Naive thymus-derived CD8-positive, alpha-beta T cell (primary cell): ENCODE data around the gene MRPS26. TPM values are rescaled to one million over a fixed set of nuclear protein-coding genes. Genes with fewer than 3 reads are reported as not detected.
A peak's percentile ranks its signal among the peaks of the same experiment; 100 is the strongest.

Experiments used
- ATAC-seq, 2 donors: fragments of 150-1000 bp; cut with Tn5 transposase in 1 of 2; sonication (Bioruptor Pico), chemical (Tn5 transposase) in 1 of 2; 1 replicate in 1 of 2; 2 replicates in 1 of 2; pipeline ENCODE4 v1.10.0; 2021; ENCODE audit warnings: mild to moderate bottlenecking in 2 of 2, moderate library complexity in 2 of 2
- POLR2A ChIA-PET: fragments of 350-600 bp; sonication (Branson Sonifier 250); formaldehyde crosslinking; loops from one replicate; lab custom pipeline; 2021; ENCODE audit warnings: antibody characterized with exemption; lab: Charles Lee
- DNase-seq, 10 donors: peaks; one replicate each; pipeline versions ENCODE4 v3.0.0 to v3.0.0-alpha.2; 2020 to 2022
- H3K27ac Mint-ChIP-seq, 10 donors: one replicate each; pipeline ENCODE4 v1.8.0; 2020 to 2022; ENCODE audit warnings: mild to moderate bottlenecking in 10 of 10, mixed read lengths in 10 of 10, moderate library complexity in 4 of 10, inconsistent platforms in 1 of 10
- H3K27me3 Mint-ChIP-seq, 5 donors: one replicate each; pipeline ENCODE4 v1.8.0; 2021 to 2022; ENCODE audit warnings: mixed read lengths in 5 of 5
- H3K36me3 Mint-ChIP-seq, 3 donors: one replicate each; pipeline ENCODE4 v1.8.0; 2020 to 2022; ENCODE audit warnings: mixed read lengths in 3 of 3, mild to moderate bottlenecking in 2 of 3, inconsistent platforms in 1 of 3
- H3K4me1 Mint-ChIP-seq, 4 donors: one replicate each; pipeline ENCODE4 v1.8.0; 2021 to 2022; ENCODE audit warnings: mixed read lengths in 4 of 4
- H3K4me3 Mint-ChIP-seq, 10 donors: one replicate each; pipeline ENCODE4 v1.8.0; 2020 to 2022; ENCODE audit warnings: mild to moderate bottlenecking in 10 of 10, mixed read lengths in 10 of 10, moderate library complexity in 6 of 10, inconsistent platforms in 1 of 10
- H3K9me3 Mint-ChIP-seq, 9 donors: one replicate each; pipeline ENCODE4 v1.8.0; 2020 to 2022; ENCODE audit warnings: mixed read lengths in 9 of 9, mild to moderate bottlenecking in 3 of 9, inconsistent platforms in 1 of 9, moderate library complexity in 1 of 9
- polyA plus RNA-seq, 3 donors: library from polyadenylated mRNA; unstranded; fragments of 300-500 nt; fragmentation: Illumina TruSeq; gene quantifications; one replicate each; pipeline ENCODE4 v1.2.3, GENCODE V29; 2021
- total RNA-seq, 8 experiments: library from RNA in 2 of 8; stranded (reverse) in 2 of 8; gene quantifications; one replicate each; pipeline ENCODE4 v1.2.3 and lab custom pipeline; 2021 to 2026

Gene MRPS26
- total and polyA plus RNA-seq, 5 experiments from 2014 or later, result 27.6 to 81.8 (median 59.2) TPM

DNA sequence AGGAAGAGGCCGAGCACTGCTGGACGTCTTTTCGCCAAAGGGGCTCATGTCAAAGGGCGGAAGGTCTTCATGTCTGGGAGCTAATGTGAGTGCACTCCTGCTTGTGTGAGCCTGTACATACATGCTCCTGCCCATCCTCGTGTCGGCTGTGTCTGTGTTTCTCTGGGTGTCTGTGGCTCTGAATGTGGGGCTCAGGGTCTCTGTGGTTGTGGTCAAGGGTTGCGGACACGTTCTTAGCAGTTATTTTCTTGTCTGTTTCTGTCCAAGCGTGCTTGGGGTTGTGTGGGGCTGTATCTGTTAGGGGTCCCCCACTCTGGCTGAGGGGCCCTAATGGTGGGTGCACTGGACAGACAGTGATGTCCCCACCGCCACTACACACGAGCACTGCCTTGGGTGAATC is 35.8 kb downstream of the MRPS26 start:
- ATAC-seq (no peak), DNase-seq (no peak)
- Mint-ChIP-seq H3K9me3 (peaks cover 0 to 3% (median 0%) of the 10 kb centered on the region in 9 donors), H3K27me3 (peaks cover 2 to 44% (median 21%) of the 10 kb centered on the region in 5 donors), H3K36me3 (no peaks in the 10 kb centered on the region), H3K27ac (peak overlapping the region in 1 of 10 donors; percentile 22), H3K4me3 (peak overlapping the region; percentile 26 to 82 (median 70)), H3K4me1 (peaks cover 11 to 28% (median 24%) of the 10 kb centered on the region in 4 donors)
- POLR2A ChIA-PET, result no interaction called here

DNA sequence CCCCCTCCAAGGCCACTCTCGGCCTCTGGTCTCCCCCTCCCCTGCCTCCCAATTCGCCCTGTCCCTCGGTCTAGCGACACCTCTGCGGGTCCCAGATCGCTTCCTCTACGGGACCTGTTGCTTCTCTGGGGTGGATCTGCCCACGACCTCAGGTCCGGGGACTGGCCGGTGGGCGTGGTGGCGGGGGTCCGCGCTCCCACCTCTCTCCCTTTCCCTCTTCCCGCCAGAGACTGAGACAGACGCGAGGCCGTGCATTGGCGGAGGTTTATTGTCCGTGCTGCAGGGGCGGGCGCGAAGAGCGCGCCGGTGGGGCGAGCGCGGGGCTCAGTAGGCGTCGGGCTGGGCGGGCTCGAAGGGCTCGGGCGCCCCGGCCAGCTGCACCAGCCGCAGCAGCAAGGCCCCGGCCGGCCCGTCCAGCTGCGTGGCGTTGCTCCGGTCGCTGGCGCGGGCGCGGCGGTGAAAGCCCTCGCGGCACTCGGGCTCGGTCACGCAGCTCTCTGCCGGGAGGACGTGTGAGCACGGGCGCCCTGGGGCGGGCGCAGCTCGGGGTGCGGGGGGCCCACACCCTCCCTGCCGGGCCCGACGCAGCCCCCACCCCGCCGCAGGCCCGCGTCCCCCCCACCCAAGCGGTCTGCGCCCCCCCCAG is 36.6 kb downstream of the MRPS26 start:
- no peaks in the 10 kb centered on the region for H3K36me3 Mint-ChIP-seq
- POLR2A ChIA-PET, result interaction anchor here (0.8 to 4.0 kb wide), 4 partner anchors 9 to 150 kb away, joined by 3 to 45 read pairs (median 6); no protein-coding TSS in a partner anchor
- DNase-seq (no peak), ATAC-seq (peak; percentile 51 to 63)
- peak overlapping the region; percentile 49 to 82 (median 70) for H3K4me3 Mint-ChIP-seq
- peaks cover 11 to 21% (median 18%) of the 10 kb centered on the region in 4 donors for H3K4me1 Mint-ChIP-seq
- peaks cover 0 to 3% (median 0%) of the 10 kb centered on the region in 9 donors for H3K9me3 Mint-ChIP-seq
- H3K27me3 Mint-ChIP-seq, result peaks cover 2 to 44% (median 21%) of the 10 kb centered on the region in 5 donors
- H3K27ac Mint-ChIP-seq, result peak overlapping the region in 4 of 10 donors; percentile 1 to 85 (median 54)

DNA sequence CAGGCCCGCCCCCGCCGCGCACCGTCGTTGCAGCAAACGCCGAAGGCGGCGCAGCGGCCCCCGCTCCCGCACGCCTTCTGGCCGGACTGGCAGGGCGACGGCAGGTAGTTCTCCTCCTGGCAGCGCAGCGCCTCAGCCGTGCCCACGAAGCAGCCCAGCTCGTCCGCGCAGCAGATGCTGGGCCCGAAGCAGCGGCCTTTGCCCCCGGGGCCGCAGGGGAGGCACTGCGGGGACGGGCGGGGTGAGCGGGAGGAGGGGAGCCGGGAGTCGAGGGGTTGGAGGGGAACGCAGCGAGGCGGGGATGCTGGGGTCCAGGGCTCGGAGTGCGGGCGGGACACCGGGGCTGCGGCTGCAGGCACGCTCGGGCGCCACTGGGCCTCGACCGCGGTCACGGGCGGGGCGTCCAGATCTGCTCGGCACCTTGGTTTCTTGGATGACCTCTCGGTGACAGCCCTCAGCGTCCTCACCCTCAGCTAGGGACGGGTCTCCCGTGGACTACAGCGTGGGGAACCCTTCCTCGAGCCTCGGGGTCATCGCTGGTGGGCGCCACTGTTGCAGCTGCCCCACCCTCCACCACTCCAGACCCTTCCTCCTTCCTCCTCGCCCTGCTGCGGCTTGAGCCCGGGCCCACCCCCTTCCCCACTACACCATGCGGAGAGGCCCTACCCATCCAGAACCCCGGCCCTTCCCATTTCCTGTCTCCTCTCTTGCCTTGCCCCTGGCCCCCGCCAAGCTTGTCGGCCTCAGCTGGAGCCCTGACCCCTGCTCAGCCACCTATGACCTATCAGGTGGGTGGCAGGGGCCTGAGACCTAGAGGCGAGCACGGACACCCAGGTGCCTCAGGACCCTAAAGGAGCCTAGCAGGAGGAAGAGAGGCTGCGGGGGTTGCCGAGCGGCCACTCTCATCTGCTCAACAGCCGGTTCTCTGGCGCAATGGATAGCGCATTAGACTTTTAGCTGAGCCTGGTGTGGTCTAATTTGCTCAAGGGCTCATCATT is 37.4 kb downstream of the MRPS26 start:
- POLR2A ChIA-PET, result interaction anchor here (0.5 to 4.0 kb wide), 9 partner anchors 9 to 403 kb away, joined by 3 to 45 read pairs (median 4); no protein-coding TSS in a partner anchor
- peaks cover 2 to 44% (median 21%) of the 10 kb centered on the region in 5 donors for H3K27me3 Mint-ChIP-seq
- DNase-seq (peak in 1 of 10 donors; percentile 27), ATAC-seq (peak; percentile 52 to 68)
- no peaks in the 10 kb centered on the region for H3K36me3 Mint-ChIP-seq
- H3K4me3 Mint-ChIP-seq, result peak overlapping the region; percentile 15 to 87 (median 64)
- peaks cover 6 to 14% (median 12%) of the 10 kb centered on the region in 4 donors for H3K4me1 Mint-ChIP-seq
- peak overlapping the region in 4 of 10 donors; percentile 28 to 34 (median 32) for H3K27ac Mint-ChIP-seq
- H3K9me3 Mint-ChIP-seq, result no peaks in the 10 kb centered on the region

DNA sequence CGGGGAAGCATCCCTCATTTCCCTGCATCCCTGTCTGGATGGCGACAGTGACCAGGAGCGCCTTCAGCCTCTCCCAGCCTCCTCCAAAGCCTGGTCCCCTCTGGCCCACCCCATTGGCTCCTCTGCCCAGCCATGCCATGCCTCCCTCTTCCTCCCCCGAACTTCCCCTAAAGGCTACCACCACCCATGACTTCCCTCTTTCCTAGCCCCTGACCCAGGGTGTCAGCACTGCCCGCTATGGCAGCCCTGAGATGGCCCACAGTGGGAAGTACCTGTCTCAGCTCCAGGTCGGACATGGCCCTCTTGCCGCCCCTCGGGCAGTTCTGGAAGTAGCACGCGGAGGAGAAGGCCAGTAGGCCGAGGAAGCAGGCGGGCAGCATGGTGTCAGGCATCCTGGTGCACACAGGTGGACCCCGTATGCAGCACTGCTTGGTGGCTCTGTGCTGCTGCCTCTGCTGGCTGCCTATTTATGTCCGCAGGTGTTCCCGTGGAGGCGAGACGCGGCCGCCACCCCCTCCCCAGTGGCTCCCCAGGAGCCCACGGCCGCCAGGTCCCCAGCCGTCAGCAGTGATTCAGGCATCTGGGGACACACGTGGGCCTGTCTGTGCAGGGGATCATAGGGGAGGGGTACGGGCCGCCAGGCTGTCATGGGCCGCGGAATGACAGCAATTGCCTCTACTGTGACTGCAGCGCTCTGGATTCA is 38.6 kb downstream of the MRPS26 start, which contains the start of gene AVP:
AVP (minus strand) TSS at position 442 of the 703 bp plus-strand sequence; CDS start at position 392, 50 bp downstream.
- no peaks in the 10 kb centered on the region for H3K9me3 Mint-ChIP-seq
- H3K36me3 Mint-ChIP-seq, result no peaks in the 10 kb centered on the region
- ATAC-seq (no peak), DNase-seq (no peak)
- H3K4me3 Mint-ChIP-seq, result peak within 1 kb of the TSS; percentile 15 to 87 (median 66)
- H3K27ac Mint-ChIP-seq, result peak within 1 kb of the TSS in 7 of 10 donors; percentile 8 to 53 (median 31)
- peaks cover 2 to 44% (median 23%) of the 10 kb centered on the region in 5 donors for H3K27me3 Mint-ChIP-seq
- peaks cover 6 to 14% (median 12%) of the 10 kb centered on the region in 4 donors for H3K4me1 Mint-ChIP-seq
- POLR2A ChIA-PET, result interaction anchor here (0.6 to 4.0 kb wide), 5 partner anchors 9 to 404 kb away, joined by 3 to 45 read pairs (median 4); no protein-coding TSS in a partner anchor

DNA sequence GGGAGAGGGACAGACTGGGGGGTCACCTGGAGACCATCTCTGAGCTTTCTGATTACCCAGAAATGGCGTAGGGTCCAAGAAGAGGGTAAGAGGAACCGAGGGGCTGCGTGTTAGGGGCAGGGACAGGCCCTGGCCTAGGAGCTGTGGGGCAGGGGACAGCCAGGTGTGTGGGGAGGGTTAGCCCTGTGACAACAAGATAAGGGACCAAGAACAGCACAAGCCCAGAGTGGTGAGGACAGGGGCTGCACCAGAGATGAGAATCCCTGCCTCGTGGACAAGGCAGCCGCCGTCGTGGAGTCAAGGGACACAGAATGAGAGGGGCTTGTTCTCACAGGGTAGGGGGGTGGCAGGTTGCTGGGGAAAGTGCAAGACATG is 39.1 kb downstream of the MRPS26 start:
- Mint-ChIP-seq H3K36me3 (no peaks in the 10 kb centered on the region), H3K27me3 (peaks cover 2 to 44% (median 24%) of the 10 kb centered on the region in 5 donors), H3K27ac (peak overlapping the region in 3 of 10 donors; percentile 8 to 53 (median 19)), H3K4me1 (peaks cover 11 to 19% (median 16%) of the 10 kb centered on the region in 4 donors), H3K9me3 (no peaks in the 10 kb centered on the region), H3K4me3 (no peak overlapping the region)
- POLR2A ChIA-PET, result interaction anchor here (0.6 to 4.0 kb wide), 2 partner anchors 8 to 243 kb away, joined by 4 to 45 read pairs; no protein-coding TSS in a partner anchor
- ATAC-seq (no peak), DNase-seq (no peak)

DNA sequence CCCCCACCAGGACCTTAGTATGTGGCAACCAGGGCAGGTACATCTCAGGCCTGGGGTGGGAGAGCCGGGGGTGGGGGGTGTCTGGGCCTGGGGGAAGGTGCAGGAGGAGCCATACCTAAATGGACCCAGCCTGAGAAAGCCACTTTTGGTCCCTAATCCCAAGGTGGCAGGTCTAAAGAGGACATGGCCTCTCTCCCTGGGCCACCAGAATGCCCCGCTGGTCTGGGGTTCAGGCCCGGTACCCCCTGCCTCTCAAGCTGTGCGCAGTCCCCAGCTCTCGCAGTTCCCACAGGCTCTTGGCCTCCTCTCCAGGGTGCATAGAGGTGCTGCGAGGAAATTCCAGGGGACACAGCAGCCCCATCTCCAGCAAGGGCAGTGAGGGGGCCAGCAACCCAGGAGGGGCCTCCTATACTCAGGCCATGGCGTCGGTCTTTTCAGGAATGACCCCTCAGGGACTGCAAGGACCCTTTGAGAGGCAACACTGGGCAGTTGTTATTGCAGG is 39.8 kb downstream of the MRPS26 start:
- POLR2A ChIA-PET, result interaction anchor here (0.6 to 4.0 kb wide), 3 partner anchors 8 to 242 kb away, joined by 4 to 45 read pairs (median 4); no protein-coding TSS in a partner anchor
- DNase-seq (no peak), ATAC-seq (no peak)
- Mint-ChIP-seq H3K4me1 (peaks cover 17 to 26% (median 22%) of the 10 kb centered on the region in 4 donors), H3K9me3 (no peaks in the 10 kb centered on the region), H3K36me3 (no peaks in the 10 kb centered on the region), H3K27me3 (peaks cover 2 to 38% (median 22%) of the 10 kb centered on the region in 5 donors), H3K4me3 (no peak overlapping the region), H3K27ac (peak overlapping the region in 1 of 10 donors; percentile 5)

DNA sequence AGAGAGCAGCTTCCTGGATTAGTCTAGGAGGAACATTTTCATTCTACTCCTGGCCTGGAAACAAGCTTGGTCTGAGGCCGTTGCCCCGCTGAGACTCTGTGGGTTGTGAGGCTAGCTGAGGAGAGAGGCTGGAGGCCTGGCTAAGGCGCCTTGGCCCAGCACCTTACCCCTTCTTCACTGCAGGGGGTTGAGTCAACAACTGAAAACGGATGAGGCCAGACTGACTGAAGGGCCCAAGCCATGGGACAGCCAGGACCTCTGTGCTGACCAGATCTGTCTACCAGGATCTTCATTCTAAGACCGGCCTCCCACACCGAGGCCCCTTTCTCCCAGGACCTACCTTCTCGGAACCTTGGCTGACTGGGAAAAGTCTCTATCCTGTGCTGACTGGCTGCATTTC is 42.2 kb downstream of the MRPS26 start:
- no peaks in the 10 kb centered on the region for H3K9me3 Mint-ChIP-seq
- peaks cover 0 to 19% (median 11%) of the 10 kb centered on the region in 5 donors for H3K27me3 Mint-ChIP-seq
- H3K4me3 Mint-ChIP-seq, result no peak overlapping the region
- no peaks in the 10 kb centered on the region for H3K36me3 Mint-ChIP-seq
- peak overlapping the region in 1 of 10 donors; percentile 22 for H3K27ac Mint-ChIP-seq
- peaks cover 15 to 34% (median 33%) of the 10 kb centered on the region in 4 donors for H3K4me1 Mint-ChIP-seq
- ATAC-seq (no peak), DNase-seq (no peak)
- POLR2A ChIA-PET, result interaction anchor here (0.7 to 1.1 kb wide), 2 partner anchors 16 to 43 kb away, joined by 3 to 5 read pairs; no protein-coding TSS in a partner anchor

DNA sequence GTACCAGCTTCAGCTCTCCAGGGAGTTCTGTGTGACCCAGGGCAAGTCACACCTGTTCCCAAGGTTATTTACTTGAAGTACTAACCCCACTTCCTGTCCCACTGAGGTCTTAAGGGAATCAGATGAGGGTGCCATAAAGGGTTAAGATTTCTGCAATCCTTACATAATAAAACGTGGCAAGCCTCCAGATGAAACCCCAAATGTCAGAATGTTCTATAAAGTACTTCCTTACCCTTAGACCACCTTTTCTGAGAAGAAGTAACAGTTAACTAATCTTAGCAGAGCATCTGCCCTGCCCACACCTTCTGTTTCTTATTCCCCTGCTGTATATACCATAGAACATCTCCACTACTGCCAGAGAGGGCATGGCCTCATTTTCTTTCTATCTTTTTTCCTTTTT is 44.7 kb downstream of the MRPS26 start:
- POLR2A ChIA-PET, result interaction anchor here (0.7 to 6.0 kb wide), 7 partner anchors 7 to 113 kb away, joined by 3 to 63 read pairs (median 6); partner anchors contain the start of genes AVP and OXT
- no peaks in the 10 kb centered on the region for H3K9me3 Mint-ChIP-seq
- no peaks in the 10 kb centered on the region for H3K36me3 Mint-ChIP-seq
- DNase-seq (peak in 4 of 10 donors; percentile 25 to 61 (median 51)), ATAC-seq (peak in 1 of 2 donors; percentile 29)
- peak overlapping the region in 9 of 10 donors; percentile 30 to 84 (median 49) for H3K4me3 Mint-ChIP-seq
- H3K4me1 Mint-ChIP-seq, result peaks cover 21 to 42% (median 41%) of the 10 kb centered on the region in 4 donors
- H3K27ac Mint-ChIP-seq, result peak overlapping the region; percentile 74 to 94 (median 89)
- H3K27me3 Mint-ChIP-seq, result peaks cover 0 to 8% (median 0%) of the 10 kb centered on the region in 5 donors

DNA sequence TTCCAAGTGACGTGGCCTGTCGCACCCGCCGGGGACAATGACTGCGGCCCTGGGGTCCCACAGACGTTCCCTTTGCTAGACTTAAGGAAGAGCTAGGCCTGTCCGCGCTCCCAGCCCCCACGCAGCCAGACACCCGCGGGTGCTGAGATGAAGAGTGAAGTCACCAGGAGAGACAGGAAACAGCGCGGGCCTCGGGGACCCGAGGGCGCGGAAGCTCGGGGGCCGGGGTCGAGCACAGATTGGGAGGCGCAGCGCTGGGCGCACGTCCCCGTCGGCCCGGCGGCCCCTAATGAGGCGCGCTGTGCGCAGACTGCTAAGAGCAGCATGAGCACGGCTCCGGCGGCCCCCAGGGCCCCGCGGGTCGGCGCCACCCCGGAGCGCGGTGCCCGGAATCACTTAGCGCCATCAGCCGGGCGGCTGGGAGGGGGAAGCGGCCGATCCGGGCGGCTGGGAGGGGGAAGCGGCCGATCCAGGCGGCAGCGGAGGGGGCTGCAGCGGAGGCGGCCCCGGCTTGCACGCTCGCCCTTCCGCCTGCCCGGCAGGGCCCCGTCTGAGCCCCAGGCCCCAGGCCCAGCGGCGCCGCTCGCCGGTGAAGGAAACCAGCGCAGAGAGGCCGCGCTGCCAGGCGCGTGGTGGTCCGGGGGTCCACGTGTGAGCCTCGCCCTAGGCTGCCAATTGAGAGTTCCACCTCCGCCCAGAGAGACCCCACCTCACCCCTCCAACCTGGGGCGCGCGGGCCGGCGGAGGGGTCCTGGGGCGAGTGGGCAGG is 46.9 kb downstream of the MRPS26 start:
- Mint-ChIP-seq H3K36me3 (no peaks in the 10 kb centered on the region), H3K27ac (peak overlapping the region; percentile 93 to 100 (median 100)), H3K27me3 (peaks cover 0 to 8% (median 0%) of the 10 kb centered on the region in 5 donors), H3K4me1 (peaks cover 22 to 44% (median 41%) of the 10 kb centered on the region in 4 donors), H3K9me3 (no peaks in the 10 kb centered on the region), H3K4me3 (peak overlapping the region; percentile 80 to 99 (median 94))
- ATAC-seq (peak; percentile 23 to 54), DNase-seq (peak; percentile 35 to 82 (median 60))
- POLR2A ChIA-PET, result interaction anchor here (0.6 to 6.0 kb wide), 23 partner anchors 9 to 440 kb away, joined by 3 to 63 read pairs (median 6); partner anchors contain the start of genes AVP, FASTKD5, ITPA and MRPS26

DNA sequence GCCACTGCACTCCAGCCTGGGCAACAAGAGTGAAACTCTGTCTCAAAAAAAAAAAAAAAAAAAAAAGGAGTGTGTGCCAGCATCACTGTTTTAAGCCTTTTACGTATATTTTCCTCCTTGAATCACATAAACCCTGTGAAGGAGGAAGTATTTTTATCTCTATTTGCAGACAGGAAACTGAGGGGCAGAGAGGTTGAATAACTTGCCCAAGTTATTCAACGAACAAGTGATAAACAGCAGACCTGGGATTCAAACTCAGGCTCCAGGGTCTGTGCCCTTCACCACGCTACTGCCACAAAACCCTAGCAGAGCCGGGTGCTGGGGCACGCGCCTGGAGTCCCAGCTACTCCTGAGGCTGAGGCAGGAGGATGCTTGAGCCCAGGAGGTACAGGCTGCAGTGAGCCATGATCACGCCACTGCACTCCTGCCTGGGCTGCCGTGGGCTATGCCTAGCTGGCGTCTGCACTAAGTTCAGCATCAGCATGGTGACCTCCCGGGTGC is 48.1 kb downstream of the MRPS26 start:
- peaks cover 0 to 6% (median 0%) of the 10 kb centered on the region in 5 donors for H3K27me3 Mint-ChIP-seq
- peak overlapping the region; percentile 74 to 93 (median 85) for H3K4me3 Mint-ChIP-seq
- ATAC-seq (peak; percentile 67), DNase-seq (peak in 9 of 10 donors; percentile 28 to 85 (median 72))
- peaks cover 22 to 44% (median 41%) of the 10 kb centered on the region in 4 donors for H3K4me1 Mint-ChIP-seq
- peak overlapping the region; percentile 90 to 100 (median 99) for H3K27ac Mint-ChIP-seq
- H3K36me3 Mint-ChIP-seq, result no peaks in the 10 kb centered on the region
- POLR2A ChIA-PET, result interaction anchor here (0.7 to 6.0 kb wide), 15 partner anchors 8 to 110 kb away, joined by 3 to 63 read pairs (median 17); partner anchors contain the start of genes AVP, FASTKD5, MRPS26 and OXT
- H3K9me3 Mint-ChIP-seq, result no peaks in the 10 kb centered on the region
